Spinal cord (tissue), 10 donors: Measurements from ENCODE around the gene PTP4A2. TPM values are rescaled to one million over a fixed set of nuclear protein-coding genes. Genes with fewer than 3 reads are reported as not detected.

ENCODE experiments used
- DNase-seq, 6 donors: peaks; one replicate each; pipeline versions ENCODE4 v3.0.0 to v3.0.0-alpha.2; 2013 to 2015; ENCODE audit warnings: low spot score in 6 of 6, low read depth in 4 of 6
- H3K27ac ChIP-seq: one replicate; pipeline ENCODE4 v1.5.1; 2013; ENCODE audit warnings: low read depth, low read length, control low read depth
- H3K27me3 ChIP-seq: one replicate; pipeline ENCODE4 v1.6.1; 2013; ENCODE audit warnings: low read length; ENCODE audit not compliant: control insufficient read depth, insufficient read depth
- H3K36me3 ChIP-seq: one replicate; pipeline ENCODE4 v1.6.1; 2013; ENCODE audit warnings: low read length; ENCODE audit not compliant: control insufficient read depth, insufficient read depth
- H3K4me1 ChIP-seq: one replicate; pipeline ENCODE4 v1.6.1; 2013; ENCODE audit warnings: low read length; ENCODE audit not compliant: control insufficient read depth, insufficient read depth
- H3K4me3 ChIP-seq: one replicate; pipeline ENCODE4 v1.5.1; 2013; ENCODE audit warnings: low read depth, low read length, control low read depth
- H3K9me3 ChIP-seq: one replicate; pipeline ENCODE4 v1.6.1; 2013; ENCODE audit warnings: low read length; ENCODE audit not compliant: control insufficient read depth, insufficient read depth
- WGBS: methylation state at CpG from one replicate; pipeline ENCODE4 v1.1.5; 2013; ENCODE audit warnings: missing lambda C conversion rate; ENCODE audit not compliant: insufficient coverage; 5-methylcytosine and 5-hydroxymethylcytosine counted together
- polyA plus RNA-seq, 2 donors: library from polyadenylated mRNA; unstranded; fragments of 120-200 nt; gene quantifications; one replicate each; pipeline ENCODE4 v1.2.1, GENCODE V29; 2013; ENCODE audit not compliant: insufficient read length in 2 of 2
- total RNA-seq, 2 donors: library from RNA; depleted of rRNA in 1 of 2; stranded (reverse); fragments of 120-200 nt in 1 of 2; fragments of >200 nt in 1 of 2; gene quantifications; one replicate each; pipeline versions ENCODE4 v1.2.3 to v1.2.4, GENCODE V29; 2013 to 2014
- donor health status: healthy.

Gene PTP4A2
- total and polyA plus RNA-seq, 4 donors = 149 to 326 (median 216) TPM

DNA sequence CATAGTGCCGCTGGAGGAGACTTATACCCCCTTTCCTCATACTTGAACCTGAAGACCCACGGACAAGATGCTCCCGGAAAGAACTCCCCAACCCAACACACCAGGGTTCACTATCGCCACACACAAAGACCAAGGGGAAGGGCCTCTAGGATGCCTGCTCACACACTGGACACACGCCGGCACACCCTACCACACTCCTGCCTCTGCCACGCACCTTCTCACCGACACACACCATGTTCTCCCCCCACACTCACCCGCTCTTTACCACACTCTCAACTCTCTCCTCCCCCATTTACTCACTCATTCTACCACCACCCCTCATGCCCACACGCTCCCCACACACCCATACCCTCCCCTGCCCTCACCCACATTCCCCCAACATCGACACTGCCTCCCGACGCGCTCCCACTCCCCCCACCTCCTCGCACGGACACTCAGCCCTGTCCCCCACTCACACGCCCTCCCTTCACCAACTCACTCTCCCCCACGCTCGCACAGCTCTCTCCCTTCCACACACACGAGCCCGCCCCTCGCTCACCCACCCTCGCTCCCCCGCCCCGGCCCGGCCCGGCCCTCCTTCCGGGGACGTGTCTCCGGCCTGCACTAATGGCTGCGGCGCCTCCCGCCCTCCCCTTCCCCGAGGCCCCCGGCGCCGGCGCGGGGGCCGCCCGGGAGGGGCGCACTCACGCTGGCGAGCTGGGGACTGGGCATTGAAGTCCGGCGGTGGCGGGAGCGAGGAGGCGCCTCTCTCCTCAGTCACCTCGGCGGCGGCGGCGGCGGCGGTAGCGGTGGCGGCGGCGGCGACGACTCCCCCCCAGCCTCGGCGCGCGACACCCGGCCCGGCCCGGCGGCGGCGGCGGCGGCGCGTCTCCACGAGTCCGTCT is 626 bp downstream of the PTP4A2 start:
- DNase-seq = peak in 3 of 6 donors; percentile 59 to 88 (median 85)
- H3K4me1 ChIP-seq = peaks cover 17% of the 10 kb centered on the region
- peak overlapping the region; percentile 80 for H3K27ac ChIP-seq
- under 1% methylated on average over 77 of the region's 78 CpGs for WGBS
- H3K27me3 ChIP-seq = no peaks in the 10 kb centered on the region
- H3K4me3 ChIP-seq = peak overlapping the region; percentile 78
- H3K9me3 ChIP-seq = no peaks in the 10 kb centered on the region
- H3K36me3 ChIP-seq = no peaks in the 10 kb centered on the region

DNA sequence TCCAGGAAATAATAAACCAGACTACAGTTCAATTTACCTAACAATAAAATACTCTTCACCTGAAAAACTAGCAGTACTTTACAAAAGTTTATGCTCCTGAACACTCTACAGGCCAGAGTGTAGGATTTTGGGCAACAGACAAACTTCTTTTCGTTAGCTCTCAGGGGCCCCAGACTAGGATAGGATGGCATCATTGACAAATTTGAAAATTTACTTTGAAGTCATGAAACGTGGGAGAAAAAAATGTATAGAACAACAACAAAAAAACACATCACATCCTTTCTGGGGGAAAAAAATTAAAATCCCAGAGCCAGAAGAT is 1.2 kb downstream of the PTP4A2 start:
- H3K36me3 ChIP-seq = no peaks in the 10 kb centered on the region
- peak overlapping the region; percentile 78 for H3K4me3 ChIP-seq
- H3K4me1 ChIP-seq = peaks cover 17% of the 10 kb centered on the region
- peak overlapping the region; percentile 80 for H3K27ac ChIP-seq
- H3K9me3 ChIP-seq = no peaks in the 10 kb centered on the region
- WGBS = no CpG with 5 or more reads among the region's 2 CpGs
- no peak for DNase-seq
- no peaks in the 10 kb centered on the region for H3K27me3 ChIP-seq

DNA sequence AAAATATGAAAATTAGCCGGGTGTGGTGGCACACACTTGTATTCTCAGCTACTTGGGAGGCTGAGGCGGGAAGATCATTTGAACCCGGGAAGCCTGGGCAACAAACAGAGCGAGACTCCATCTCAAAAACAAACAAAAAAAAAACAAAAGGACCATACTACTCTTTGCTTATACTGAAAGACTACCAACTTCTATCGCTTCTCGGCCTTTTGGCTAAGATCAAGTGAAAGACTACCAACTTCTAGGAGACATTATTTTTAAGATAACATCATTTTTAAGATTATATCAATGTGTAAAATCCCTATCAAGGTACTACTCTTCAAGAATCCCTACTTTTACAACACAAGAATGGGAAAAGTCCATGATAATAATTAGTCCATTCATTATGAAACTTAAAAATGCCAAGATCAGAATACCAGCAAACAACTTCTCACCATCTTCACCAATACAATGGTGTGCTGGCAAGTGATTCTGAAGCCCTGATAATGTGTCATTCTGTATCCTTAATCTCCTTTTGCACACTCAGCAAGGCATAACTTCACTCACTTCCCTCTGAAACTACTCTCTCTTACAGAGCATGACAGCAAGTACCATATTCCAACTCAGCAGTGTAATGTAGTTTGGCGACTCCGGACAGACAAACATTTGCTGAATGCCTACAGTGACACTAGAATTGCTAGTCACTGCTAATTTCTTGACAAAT is 1.7 kb downstream of the PTP4A2 start:
- peak overlapping the region; percentile 78 for H3K4me3 ChIP-seq
- no peaks in the 10 kb centered on the region for H3K36me3 ChIP-seq
- peak overlapping the region; percentile 80 for H3K27ac ChIP-seq
- no peaks in the 10 kb centered on the region for H3K9me3 ChIP-seq
- 35% methylated on average over 2 of the region's 8 CpGs for WGBS
- H3K4me1 ChIP-seq = peaks cover 17% of the 10 kb centered on the region
- DNase-seq = no peak
- no peaks in the 10 kb centered on the region for H3K27me3 ChIP-seq

DNA sequence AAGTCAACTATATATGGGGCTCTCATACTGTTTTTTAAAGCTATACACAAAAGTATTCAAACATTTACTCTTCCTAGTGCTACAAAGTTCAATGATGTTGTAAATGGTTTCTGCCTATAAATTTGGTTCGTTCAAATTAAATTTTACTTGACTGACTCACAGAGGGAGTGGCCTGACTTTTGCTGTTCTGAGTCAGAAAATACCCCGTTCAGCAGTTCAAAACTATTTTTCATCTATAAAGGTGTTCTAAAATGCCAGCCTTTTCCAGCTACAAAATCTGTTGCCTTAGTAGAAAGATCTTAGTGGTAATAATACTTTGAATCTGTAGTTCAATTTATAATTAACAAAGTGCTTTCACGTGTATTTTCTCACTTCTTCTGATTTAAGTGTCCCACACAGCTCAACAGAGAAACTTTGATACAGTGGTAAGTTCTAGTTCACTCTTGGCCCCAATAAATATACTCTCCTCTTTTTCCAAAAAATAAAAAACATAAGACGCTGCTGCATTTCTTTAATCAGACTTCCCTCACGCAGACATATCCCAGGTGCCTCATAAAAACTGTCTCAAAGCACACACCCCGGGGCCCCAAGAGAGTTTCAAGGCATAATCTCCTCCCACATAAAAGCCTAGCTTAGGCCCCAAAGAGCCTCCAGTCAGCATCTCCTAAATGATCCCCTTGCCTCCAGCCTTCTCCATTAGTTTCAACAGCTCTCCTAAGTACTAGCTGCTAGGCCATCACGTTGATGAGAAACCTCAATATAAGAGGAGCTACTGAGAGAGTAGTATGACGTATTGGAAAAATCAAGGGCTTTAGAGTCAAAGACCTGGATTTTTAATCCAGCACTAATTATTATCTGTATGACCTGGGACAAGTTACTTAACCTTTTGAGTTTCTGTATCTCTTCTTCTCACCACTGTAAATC is 3.2 kb downstream of the PTP4A2 start:
- Histone ChIP-seq H3K4me1 (peaks cover 17% of the 10 kb centered on the region), H3K27me3 (no peaks in the 10 kb centered on the region), H3K27ac (peak overlapping the region; percentile 48), H3K9me3 (no peaks in the 10 kb centered on the region), H3K36me3 (no peaks in the 10 kb centered on the region), H3K4me3 (no peak overlapping the region)
- DNase-seq = no peak
- 54% methylated on average over 3 of the region's 8 CpGs for WGBS

DNA sequence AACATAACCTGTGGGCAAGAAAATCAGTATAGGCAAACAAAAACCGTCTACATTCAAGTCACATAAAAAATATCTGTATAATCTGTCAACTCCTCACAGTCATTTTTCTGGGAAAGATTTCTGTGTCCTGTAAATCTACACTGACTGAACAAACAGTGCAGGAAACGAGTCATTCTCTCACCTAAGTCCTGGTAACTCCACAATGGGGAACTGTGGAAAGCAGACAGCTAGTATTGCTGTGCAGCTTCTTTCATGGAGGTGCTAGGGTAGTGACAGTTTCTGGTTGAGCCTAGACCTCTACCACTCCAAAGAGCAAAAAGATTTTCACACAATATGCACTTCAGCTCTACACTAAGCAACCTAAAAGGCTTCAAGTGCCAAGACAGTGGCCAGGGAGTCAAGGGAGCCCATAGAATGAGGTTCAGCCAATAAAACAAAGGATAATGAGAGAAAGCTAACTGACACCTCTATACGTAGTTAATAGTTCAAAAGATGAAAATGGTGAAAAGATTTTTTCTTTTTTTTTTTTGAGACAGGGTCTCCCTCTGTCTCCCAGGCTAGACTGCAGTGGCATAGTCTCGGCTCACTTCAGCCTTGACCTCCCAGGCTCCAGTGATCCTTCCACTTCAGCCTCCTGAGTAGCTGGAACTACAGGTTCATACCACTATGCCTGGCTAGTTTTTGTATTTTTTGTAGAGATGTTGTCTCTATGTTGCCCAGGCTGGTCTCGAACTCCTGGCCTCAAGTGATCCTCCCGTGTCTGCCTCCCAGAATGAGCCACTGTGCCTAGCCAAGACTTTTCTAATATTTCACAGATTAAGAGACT is 5.5 kb downstream of the PTP4A2 start:
- Histone ChIP-seq H3K27ac (peak overlapping the region; percentile 2), H3K27me3 (no peaks in the 10 kb centered on the region), H3K36me3 (no peaks in the 10 kb centered on the region), H3K9me3 (no peaks in the 10 kb centered on the region), H3K4me1 (peaks cover 6% of the 10 kb centered on the region), H3K4me3 (no peak overlapping the region)
- 90% methylated on average over 2 of the region's 6 CpGs for WGBS
- no peak for DNase-seq

DNA sequence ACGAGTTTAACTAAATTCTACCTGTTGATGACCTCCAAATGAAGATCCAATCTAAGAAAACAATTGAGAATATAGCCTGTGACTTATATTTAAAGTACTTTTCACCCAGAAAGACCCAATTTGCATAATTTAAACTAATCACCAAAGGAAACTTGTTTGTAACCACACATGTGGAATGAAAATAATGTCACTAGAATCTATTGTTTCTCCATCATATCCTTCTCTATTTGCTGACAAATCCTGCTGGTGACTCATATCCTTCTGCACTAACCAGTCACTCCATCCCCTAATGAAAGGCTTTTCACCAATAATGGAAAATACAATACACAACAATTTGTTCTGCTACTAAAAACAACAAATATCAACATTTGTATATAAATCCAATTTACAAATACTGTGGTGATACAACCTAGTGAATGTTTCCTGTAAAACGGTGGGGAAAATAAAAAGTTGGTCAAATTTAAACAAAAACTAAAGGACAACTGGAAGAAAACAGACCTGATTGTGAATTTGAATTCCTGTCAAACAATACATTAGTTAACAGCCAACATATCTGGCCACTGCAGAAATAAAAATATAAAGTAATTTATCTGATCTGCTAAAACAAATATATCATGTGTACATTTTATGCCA is 6.5 kb downstream of the PTP4A2 start:
- H3K9me3 ChIP-seq = no peaks in the 10 kb centered on the region
- peaks cover 6% of the 10 kb centered on the region for H3K4me1 ChIP-seq
- no peaks in the 10 kb centered on the region for H3K27me3 ChIP-seq
- WGBS = no CpG with 5 or more reads among the region's 2 CpGs
- no peak for DNase-seq
- H3K27ac ChIP-seq = no peak overlapping the region
- no peaks in the 10 kb centered on the region for H3K36me3 ChIP-seq
- H3K4me3 ChIP-seq = no peak overlapping the region

DNA sequence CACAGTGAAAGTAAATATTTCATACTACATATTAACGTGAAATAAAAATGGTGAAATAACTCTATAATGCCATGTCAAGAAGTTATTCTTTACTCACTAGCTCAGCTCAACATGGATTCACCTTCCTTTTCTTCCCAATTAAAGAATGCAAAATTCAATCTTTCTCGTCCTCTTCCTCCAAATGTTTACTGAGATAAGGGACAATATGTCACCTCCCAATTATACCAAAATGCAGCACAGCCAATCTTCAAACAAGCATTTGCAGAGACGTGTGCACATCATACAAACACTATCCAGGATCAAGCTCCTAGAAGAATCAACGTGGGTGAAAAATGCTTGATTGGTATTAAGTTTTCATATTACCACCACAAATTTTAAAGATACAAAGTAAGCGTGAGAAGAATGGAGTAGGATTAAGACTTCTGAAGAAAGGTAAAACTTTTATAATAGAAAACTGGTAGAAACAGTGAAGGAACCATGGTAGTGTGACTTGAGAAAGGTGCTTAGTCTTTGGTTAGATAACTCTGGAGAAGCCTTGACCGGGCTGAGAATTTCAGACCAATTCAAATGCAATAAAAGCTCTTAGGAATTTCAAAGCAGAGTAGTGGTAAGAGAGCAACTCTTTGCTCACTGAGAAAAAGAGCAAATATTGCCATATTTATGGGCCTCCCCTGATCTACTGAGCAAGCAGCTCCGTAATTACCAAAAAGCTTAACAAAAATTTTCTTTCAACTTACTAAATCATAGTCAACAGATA is 7.2 kb downstream of the PTP4A2 start:
- Histone ChIP-seq H3K36me3 (no peaks in the 10 kb centered on the region), H3K9me3 (no peaks in the 10 kb centered on the region), H3K4me3 (no peak overlapping the region), H3K4me1 (peaks cover 4% of the 10 kb centered on the region), H3K27me3 (no peaks in the 10 kb centered on the region), H3K27ac (no peak overlapping the region)
- DNase-seq = no peak
- 57% methylated on average over 1 of the region's 7 CpGs for WGBS

DNA sequence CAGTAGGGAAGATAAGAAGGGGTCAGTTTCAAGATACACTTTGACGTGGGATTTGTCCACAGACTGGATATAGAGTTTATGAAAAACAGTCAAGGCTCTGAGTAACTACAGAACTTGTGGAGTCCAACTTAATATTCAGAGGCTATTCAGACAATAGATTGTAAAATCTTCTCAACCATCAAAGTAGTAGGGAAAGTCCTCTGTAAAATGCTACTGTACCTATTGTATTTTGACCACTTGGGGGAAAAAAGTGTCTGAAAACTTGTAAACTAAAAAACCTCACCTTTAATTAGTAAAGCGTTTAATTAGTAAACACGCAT is 10.5 kb downstream of the PTP4A2 start:
- no peak for DNase-seq
- H3K27ac ChIP-seq = no peak overlapping the region
- H3K36me3 ChIP-seq = no peaks in the 10 kb centered on the region
- peaks cover 5% of the 10 kb centered on the region for H3K4me1 ChIP-seq
- no peak overlapping the region for H3K4me3 ChIP-seq
- WGBS = no CpG with 5 or more reads among the region's 3 CpGs
- H3K9me3 ChIP-seq = no peaks in the 10 kb centered on the region
- no peaks in the 10 kb centered on the region for H3K27me3 ChIP-seq
